GM03348 (cell line): ENCODE measurements around the gene MEIKIN.
"Not testable (repeated sequence)": the region's sequence is repeated elsewhere in the genome, so short reads cannot be mapped to it uniquely, and the experiment has no call there.

ENCODE experiments used
- DNase-seq: peaks from one replicate; pipeline ENCODE4 v3.0.0; 2012; ENCODE audit warnings: low spot score

Gene MEIKIN

DNA sequence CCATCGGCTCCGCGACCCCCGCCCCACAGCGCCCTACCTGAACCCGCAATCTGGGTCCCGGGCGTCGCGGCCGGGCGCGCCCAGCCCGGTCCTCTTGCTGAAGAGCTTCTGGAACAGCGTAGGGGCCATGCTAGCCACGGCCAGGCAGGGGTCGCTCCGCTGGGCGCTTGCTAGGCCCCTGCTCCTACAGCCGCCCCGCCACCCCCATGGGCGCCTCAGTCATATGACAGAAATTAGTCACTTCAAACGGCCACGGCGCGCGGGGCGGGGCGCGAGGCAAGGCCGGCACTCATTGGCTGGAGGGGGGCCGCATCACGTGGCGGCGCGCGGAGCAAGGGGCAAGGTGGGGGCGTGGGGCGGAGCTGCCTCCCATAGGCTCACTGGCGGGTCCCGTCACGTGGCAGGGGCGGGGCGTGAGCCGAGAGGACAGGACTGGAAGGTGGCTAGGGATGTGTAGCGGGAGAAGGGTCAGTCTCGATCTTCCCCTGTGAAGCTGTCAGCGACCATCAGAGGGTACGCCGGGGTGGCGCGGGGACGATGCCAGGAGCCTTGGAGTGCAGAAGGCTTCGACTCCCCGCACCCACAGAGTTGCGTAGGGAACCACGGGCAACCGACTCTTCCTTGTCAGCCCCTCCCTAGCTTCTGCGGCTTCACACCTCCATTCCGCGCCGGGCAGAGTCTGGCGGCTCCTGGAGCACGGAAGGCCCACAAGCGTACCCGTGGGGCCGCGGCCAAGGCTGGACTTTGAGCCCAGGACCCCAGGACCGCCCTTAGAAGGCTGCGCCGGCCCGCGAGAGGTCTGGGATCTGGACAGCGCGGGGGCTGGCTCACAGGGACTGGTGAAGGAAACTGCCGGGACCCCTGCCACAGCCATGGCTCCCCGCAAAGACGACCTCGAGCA is 148.4 kb downstream of the MEIKIN start, which contains the start of gene FNIP1:
FNIP1 (minus strand) TSS at position 225 of the 901 bp plus-strand sequence; CDS start at position 129, 96 bp downstream.
- DNase-seq = peak; percentile 100

DNA sequence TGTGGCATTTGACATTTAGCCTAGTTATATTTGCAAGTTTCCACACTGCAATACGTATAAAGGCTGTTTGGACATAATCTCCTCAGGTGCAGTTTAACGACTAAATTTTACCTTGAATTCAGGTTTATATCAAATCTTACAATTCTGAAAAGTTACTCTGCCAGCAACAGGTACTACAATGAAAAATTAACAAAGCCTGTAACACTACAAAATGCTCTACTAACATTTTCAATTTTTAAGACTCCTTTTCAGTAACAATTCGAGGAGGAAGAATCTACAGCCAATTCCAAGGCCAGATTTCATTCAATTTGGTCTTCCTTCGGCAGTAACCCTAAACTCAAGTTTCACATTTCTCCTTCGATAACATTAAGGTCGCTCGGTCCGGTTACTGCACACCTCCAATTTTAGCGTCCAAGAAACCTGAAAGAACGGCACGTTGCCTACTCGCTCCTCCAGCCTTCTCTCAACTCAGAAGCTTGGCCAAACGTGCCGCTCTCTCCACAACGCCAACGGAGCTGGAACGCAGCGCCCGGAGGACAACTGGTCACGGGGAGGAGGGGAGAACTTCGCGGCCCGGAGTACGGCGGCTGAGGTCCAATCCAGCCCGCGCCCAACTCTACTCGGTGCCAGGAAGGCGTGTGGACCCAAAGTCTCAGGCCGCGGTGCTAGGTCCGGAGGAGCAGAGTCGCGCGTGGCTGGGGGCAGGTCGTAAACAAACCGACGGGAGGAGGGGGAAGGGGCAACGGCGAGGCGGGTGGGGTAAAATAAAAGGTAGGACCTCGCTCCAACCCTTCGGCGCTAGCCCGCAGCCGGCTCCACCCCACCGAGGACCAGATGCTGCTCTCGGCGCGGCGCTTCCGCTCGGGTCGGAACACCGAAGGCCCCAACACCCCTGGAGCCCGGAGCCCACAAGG is 149.3 kb downstream of the MEIKIN start:
- peak; percentile 84 for DNase-seq

DNA sequence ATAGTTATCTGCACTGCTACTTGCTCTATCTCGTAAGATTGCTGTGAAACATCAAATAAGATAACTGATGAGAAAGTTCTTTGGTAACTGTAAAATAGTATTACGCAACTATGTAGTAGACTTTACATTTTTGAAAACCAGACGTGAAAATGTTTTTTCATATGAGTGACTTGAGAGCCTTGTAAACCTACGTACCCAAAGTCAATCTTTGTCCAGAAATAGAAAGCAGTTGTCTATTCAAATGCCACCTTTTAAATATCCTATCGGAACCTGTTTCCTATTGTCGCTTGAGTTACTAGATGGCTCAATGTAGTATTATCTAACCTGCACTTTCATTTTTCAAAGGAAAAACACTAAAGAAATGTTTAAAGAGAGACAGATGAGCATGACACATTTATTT is 150.2 kb downstream of the MEIKIN start:
- no peak for DNase-seq

DNA sequence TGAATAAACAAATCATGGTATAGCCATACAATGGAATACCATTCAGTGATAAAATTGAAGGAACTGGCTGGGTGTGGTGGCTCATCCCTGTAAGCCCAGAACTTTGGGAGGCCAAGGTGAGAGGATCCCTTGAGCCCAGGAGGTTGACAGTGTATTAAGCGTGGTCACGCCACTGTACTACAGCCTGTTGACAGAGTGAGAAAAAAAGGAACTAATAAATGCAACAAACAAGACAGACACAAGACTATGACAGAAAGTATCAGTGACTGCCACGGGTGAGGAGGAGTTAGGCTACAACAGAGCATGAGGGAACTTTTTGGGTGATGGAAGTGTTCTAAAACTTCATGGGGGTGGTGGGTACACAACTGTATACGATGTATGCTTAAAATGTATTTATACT is 150.9 kb downstream of the MEIKIN start:
- DNase-seq = no peak

DNA sequence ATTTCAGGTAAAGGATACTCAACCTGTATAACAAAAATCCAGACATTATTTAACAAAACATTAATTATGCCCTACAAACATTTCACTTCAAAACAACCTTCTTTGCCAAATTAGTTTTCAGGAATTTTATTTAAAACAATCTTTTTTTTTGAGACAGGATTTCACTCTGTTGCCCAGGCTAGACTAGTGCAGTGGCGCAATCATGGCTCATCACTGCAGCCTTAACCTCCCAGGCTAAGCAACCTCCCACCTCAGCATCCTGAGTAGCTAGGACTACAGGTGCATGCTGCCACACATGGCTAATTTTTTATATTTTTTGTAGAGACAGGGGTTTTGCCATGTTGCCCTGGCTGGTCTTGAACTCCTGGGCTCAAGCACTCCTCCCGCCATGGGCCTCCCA is 152.6 kb downstream of the MEIKIN start:
- DNase-seq = no peak

GRCh38 chr5:131791866-131792265 is 153.6 kb downstream of the MEIKIN start:
- no peak for DNase-seq

- no peak for DNase-seq
These were observed 154.9 kb downstream of the MEIKIN start for GRCh38 chr5:131790550-131790949.

- DNase-seq = no peak
These were observed 155.7 kb downstream of the MEIKIN start for GRCh38 chr5:131789765-131790164.

- no peak for DNase-seq
These were observed 157.7 kb downstream of the MEIKIN start for GRCh38 chr5:131787736-131788135.

DNA sequence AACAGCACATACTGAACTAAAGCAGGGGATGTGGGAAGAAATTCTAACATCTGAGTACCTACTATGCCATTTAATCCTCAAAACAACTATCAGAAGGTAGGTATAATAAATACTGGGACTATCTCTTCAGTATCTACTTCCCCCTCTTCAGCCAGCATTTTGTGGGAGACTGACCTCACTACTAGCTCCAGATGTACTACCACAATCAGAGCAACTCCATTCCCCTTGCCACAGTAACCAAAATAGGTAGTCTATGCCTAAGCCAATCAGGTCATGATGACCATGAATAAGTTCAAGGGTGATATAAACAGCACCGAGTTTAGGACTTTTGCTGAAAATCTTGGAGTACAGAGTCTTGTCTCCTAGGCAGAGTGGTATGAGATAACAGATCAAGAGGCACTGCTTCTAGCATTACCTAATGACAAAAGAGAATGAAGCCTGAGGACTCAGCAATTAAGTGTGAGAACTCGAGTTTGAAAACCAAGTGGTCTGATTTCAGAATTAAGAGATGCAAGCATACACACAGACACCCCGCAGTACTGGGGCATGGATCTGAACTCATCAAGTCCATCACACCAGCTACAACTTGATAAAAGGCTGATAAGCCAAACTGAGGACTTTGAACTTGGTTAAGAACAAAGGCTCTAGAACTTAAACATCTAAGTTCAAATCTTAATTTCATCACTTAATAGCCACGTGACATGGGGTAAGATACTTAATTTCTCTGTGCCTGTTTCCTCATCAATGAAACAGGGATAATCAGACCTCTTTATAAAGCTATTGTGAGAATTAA is 158.4 kb downstream of the MEIKIN start:
- DNase-seq = no peak

- no peak for DNase-seq
These were observed 159.4 kb downstream of the MEIKIN start for GRCh38 chr5:131786036-131786435.

DNA sequence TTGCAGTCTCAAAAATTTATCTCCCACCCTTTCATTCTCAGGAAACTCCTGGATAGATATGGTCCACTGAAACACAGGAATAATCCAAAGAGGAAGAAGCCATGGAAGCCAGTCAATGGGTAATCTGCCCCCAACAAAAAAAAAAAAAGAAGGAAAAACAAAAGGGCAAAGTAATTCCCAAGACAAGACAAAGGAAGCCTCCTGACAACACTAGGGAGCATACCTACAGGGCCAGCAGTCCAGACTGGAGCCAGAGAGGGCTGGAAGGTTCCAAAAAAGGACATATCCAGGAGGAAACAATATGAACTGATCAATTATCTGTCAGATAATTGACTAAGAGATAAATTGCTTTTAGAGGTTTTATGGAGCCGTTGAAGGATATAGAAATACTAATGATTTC is 161.6 kb downstream of the MEIKIN start:
- DNase-seq = no peak

- DNase-seq = no peak
These were observed 162.1 kb downstream of the MEIKIN start for GRCh38 chr5:131783357-131783756.

DNA sequence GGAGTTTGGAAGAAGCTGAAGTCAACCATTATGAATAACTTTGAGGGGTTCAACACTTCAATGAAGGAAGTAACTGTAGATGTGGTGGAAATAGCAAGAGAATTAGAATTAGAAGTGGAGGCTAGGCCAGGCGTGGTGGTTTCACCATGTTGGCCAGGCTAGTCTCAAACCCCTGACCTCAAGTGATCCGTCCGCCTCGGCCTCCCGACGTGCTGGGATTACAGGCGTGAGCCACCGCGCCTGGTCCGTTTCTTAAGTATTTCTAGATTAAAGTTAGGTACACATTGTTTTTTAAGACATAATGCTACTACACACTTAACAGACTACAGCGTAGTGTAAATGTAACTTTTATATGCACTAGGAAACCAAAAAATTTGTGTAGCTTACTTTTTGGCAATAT is 162.7 kb downstream of the MEIKIN start:
- no peak for DNase-seq

GRCh38 chr5:131778141-131778540 is 167.3 kb downstream of the MEIKIN start:
- DNase-seq = not testable (repeated sequence)

- peak; percentile 10 for DNase-seq
These were observed 169.0 kb downstream of the MEIKIN start for GRCh38 chr5:131776450-131776849.

- no peak for DNase-seq
These were observed 170.7 kb downstream of the MEIKIN start for GRCh38 chr5:131774652-131775367.

GRCh38 chr5:131773805-131774204 is 171.7 kb downstream of the MEIKIN start:
- DNase-seq = no peak

GRCh38 chr5:131771692-131772091 is 173.8 kb downstream of the MEIKIN start:
- DNase-seq = no peak

DNA sequence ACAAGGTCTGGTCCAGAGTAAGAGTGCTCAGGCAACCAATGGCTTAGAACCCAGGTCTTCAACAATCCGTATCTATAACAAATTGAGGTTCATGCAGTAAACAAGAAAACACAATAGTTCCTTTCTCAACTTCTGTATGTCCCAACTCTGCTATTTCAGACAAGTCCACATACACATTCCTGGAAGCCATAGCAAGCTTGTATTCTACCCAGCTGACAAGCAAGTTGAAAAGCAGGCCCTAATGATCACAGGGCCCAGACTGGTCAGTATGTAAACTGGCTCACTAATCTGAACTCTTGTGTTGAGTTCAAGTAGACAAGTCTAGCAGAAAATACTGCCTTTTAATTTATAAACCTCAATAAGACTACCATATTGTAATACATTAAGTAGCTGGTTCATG is 175.5 kb downstream of the MEIKIN start:
- DNase-seq = no peak

DNA sequence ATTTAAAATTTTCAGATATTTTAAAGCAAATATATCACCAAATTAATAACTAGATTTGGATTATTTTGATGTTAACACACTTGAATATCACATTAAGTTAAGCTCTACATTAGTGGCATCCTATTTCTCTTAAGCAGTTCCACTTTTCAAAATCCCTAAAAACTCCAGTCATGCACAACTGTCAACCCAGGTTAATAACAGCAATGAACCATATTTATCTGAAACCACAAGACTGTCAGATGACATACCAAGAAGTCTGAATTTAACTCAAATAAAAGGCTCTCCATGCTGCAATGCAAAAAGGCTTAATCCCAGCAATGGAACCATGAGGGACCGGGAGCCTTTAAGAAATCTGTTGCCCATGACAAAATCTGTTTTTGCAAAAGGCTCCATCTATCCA is 176.1 kb downstream of the MEIKIN start:
- no peak for DNase-seq
